Measurements from ENCODE around the gene CCR5. TPM values are rescaled to one million over a fixed set of nuclear protein-coding genes. Genes with fewer than 3 reads are reported as not detected.

The CCR5 gene
- total RNA-seq, 1 experiment from 2014 or later = not detected

- H3K9me2 ChIP-seq (replicated peaks; ENCODE audit: low read length) = no peaks in the 10 kb centered on the region
- no peaks in the 10 kb centered on the region for H4K20me1 ChIP-seq (ENCODE audit: low read length)
- H3K4me3 ChIP-seq (ENCODE audit: low read length) = no peak overlapping the region
- intact Hi-C loops (cut with micrococcal nuclease) = no loop called here
- H3K27ac ChIP-seq (ENCODE audit: low read length) = no peak overlapping the region
- BruUV-seq (replicated peaks) = no TSS peak
- H3K9ac ChIP-seq (ENCODE audit: low read length) = no peak overlapping the region
- H3K9me3 ChIP-seq (ENCODE audit: low read length) = no peaks in the 10 kb centered on the region
- no peak overlapping the region for H2AFZ ChIP-seq (ENCODE audit: low read length)
- H3K79me2 ChIP-seq (ENCODE audit: low read length) = no peaks in the 10 kb centered on the region
- H3K36me3 ChIP-seq (ENCODE audit: low read depth, low read length) = no peaks in the 10 kb centered on the region
- H3K27me3 ChIP-seq (ENCODE audit: low read length) = peaks cover 18% of the 10 kb centered on the region
- no peak for ATAC-seq
- no peak overlapping the region for H3K4me2 ChIP-seq (ENCODE audit: low read length)
- H3F3A ChIP-seq (ENCODE audit: low read length, unreplicated experiment) = no peaks in the 10 kb centered on the region
- no peak for TF ChIP-seq EZH2 (IDR thresholded peaks at IDR 0.05; ENCODE audit: low read length, unreplicated experiment)
- no peak for TF ChIP-seq EZH2phosphoT487 (IDR thresholded peaks at IDR 0.05; ENCODE audit: borderline replicate concordance, low read length)
- no peak for TF ChIP-seq CTCF (conservative IDR thresholded peaks at IDR 0.05; ENCODE audit: low read depth, low read length)
- peaks cover 9% of the 10 kb centered on the region for H3K4me1 ChIP-seq (ENCODE audit: insufficient read depth, low read length)
- CTCF ChIA-PET = no interaction called here
- POLR2A ChIA-PET (ENCODE audit: unreplicated experiment) = no interaction called here
- DNase-seq = no peak
Measured at GRCh38 chr3:46356276-46356675, 14.5 kb upstream of the CCR5 start.

GRCh38 chr3:46356909-46357308, 13.8 kb upstream of the CCR5 start:
- no peaks in the 10 kb centered on the region for H3K9me3 ChIP-seq (ENCODE audit: low read length)
- H3K9me2 ChIP-seq (replicated peaks; ENCODE audit: low read length) = no peaks in the 10 kb centered on the region
- H3K4me3 ChIP-seq (ENCODE audit: low read length) = no peak overlapping the region
- DNase-seq (no peak), ATAC-seq (no peak)
- H3K4me1 ChIP-seq (ENCODE audit: insufficient read depth, low read length) = peaks cover 13% of the 10 kb centered on the region
- no peak for TF ChIP-seq CTCF (conservative IDR thresholded peaks at IDR 0.05; ENCODE audit: low read depth, low read length)
- TF ChIP-seq EZH2phosphoT487 (IDR thresholded peaks at IDR 0.05; ENCODE audit: borderline replicate concordance, low read length) = no peak
- TF ChIP-seq EZH2 (IDR thresholded peaks at IDR 0.05; ENCODE audit: low read length, unreplicated experiment) = no peak
- H4K20me1 ChIP-seq (ENCODE audit: low read length) = no peaks in the 10 kb centered on the region
- no peaks in the 10 kb centered on the region for H3K79me2 ChIP-seq (ENCODE audit: low read length)
- H3K4me2 ChIP-seq (ENCODE audit: low read length) = no peak overlapping the region
- no peaks in the 10 kb centered on the region for H3F3A ChIP-seq (ENCODE audit: low read length, unreplicated experiment)
- H3K27me3 ChIP-seq (ENCODE audit: low read length) = peaks cover 18% of the 10 kb centered on the region
- BruUV-seq (replicated peaks) = no TSS peak
- CTCF ChIA-PET = no interaction called here
- H3K36me3 ChIP-seq (ENCODE audit: low read depth, low read length) = no peaks in the 10 kb centered on the region
- no peak overlapping the region for H3K9ac ChIP-seq (ENCODE audit: low read length)
- no peak overlapping the region for H3K27ac ChIP-seq (ENCODE audit: low read length)
- intact Hi-C loops (cut with micrococcal nuclease) = no loop called here
- H2AFZ ChIP-seq (ENCODE audit: low read length) = no peak overlapping the region
- POLR2A ChIA-PET (ENCODE audit: unreplicated experiment) = no interaction called here

- Histone ChIP-seq H3K27ac (ENCODE audit: low read length) (no peak overlapping the region), H3K9me3 (ENCODE audit: low read length) (no peaks in the 10 kb centered on the region), H3K9me2 (replicated peaks; ENCODE audit: low read length) (no peaks in the 10 kb centered on the region), H3K4me2 (ENCODE audit: low read length) (no peak overlapping the region), H4K20me1 (ENCODE audit: low read length) (no peaks in the 10 kb centered on the region), H3K79me2 (ENCODE audit: low read length) (no peaks in the 10 kb centered on the region), H3K4me1 (ENCODE audit: insufficient read depth, low read length) (peaks cover 14% of the 10 kb centered on the region), H3K27me3 (ENCODE audit: low read length) (peaks cover 18% of the 10 kb centered on the region), H3K4me3 (ENCODE audit: low read length) (no peak overlapping the region), H2AFZ (ENCODE audit: low read length) (no peak overlapping the region), H3K9ac (ENCODE audit: low read length) (no peak overlapping the region), H3K36me3 (ENCODE audit: low read depth, low read length) (no peaks in the 10 kb centered on the region), H3F3A (ENCODE audit: low read length, unreplicated experiment) (no peaks in the 10 kb centered on the region)
- intact Hi-C loops (cut with micrococcal nuclease) = no loop called here
- no TSS peak for BruUV-seq (replicated peaks)
- POLR2A ChIA-PET (ENCODE audit: unreplicated experiment) = no interaction called here
- CTCF ChIA-PET = no interaction called here
- TF ChIP-seq EZH2phosphoT487 (IDR thresholded peaks at IDR 0.05; ENCODE audit: borderline replicate concordance, low read length) = no peak
- TF ChIP-seq EZH2 (IDR thresholded peaks at IDR 0.05; ENCODE audit: low read length, unreplicated experiment) = no peak
- TF ChIP-seq CTCF (conservative IDR thresholded peaks at IDR 0.05; ENCODE audit: low read depth, low read length) = no peak
- ATAC-seq (no peak), DNase-seq (no peak)
Measured at GRCh38 chr3:46358466-46358865, 12.3 kb upstream of the CCR5 start.
